Cardiac fibroblast (primary cell): Measurements from ENCODE around the gene CCS.
"Not testable (repeated sequence)": the region's sequence is repeated elsewhere in the genome, so short reads cannot be mapped to it uniquely, and the experiment has no call there.

Experiments
- DNase-seq, 2 donors: peaks; one replicate each; pipeline versions ENCODE4 v3.0.0 to v3.0.0-alpha.2; 2010; ENCODE audit warnings: low read depth in 2 of 2
- H3K4me3 ChIP-seq, 2 donors: replicated peaks in 1 of 2; 1 replicate in 1 of 2; 2 replicates in 1 of 2; pipeline ENCODE4 v1.5.1; 2011; ENCODE audit warnings: low read depth in 2 of 2, low read length in 2 of 2, mild to moderate bottlenecking in 2 of 2, moderate library complexity in 1 of 2
- TF ChIP-seq, protein P1 (sequence below): IDR thresholded peaks from one replicate; pipeline ENCODE4 v1.5.1; 2011; ENCODE audit warnings: low read depth, mild to moderate bottlenecking, low read length, inconsistent platforms

Gene CCS, protein sequence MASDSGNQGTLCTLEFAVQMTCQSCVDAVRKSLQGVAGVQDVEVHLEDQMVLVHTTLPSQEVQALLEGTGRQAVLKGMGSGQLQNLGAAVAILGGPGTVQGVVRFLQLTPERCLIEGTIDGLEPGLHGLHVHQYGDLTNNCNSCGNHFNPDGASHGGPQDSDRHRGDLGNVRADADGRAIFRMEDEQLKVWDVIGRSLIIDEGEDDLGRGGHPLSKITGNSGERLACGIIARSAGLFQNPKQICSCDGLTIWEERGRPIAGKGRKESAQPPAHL

DNA sequence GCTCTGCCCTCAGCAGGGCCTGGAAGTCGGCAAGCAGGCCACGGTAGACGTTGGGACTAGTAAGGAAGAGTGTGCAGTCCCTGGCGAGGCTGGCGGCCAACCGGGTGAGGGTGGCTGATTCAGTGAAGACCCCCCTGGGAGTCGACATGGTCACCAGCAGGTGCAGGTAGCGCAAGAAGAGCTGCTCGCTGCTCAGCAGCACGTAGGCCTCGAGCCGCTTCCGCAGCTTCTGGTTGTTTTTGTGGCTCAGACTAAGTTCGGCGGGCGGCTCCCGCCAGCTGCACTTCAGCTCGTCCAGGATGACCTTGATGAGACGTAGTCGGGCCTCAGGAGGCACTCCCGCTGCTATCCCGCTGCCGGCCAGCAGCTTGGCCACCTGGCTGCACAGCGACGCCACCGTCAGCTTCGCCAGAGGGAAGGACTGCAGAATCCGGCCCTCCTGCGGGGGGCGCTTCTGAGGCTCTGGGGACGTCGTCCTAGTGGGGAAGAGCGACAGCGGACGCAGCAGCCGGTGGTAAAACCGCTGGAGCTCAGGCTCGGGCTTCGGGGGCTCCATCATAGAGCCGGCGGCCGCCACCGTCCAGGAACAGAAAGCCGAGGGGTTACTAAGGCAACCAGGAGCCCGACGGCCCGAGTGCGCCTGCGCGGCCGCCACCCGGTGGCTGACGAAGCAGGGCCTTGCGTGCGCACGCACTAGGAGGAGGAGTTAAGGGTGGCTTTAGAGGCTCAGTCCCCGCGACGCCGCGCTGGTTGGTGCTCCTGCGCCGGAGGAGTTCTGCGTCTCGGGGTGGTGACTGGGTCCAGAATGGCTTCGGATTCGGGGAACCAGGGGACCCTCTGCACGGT, at the start of gene CCS, which contains the start of gene CCDC87:
Gene CCS, plus strand, starts transcription at position 729 of the 846 bp plus-strand sequence. Its CDS starts 77 bp downstream, at position 806.
Gene CCDC87, minus strand, starts transcription at position 607 of the 846 bp plus-strand sequence. Its CDS starts 48 bp downstream, at position 559.
- TF ChIP-seq, protein P1, sequence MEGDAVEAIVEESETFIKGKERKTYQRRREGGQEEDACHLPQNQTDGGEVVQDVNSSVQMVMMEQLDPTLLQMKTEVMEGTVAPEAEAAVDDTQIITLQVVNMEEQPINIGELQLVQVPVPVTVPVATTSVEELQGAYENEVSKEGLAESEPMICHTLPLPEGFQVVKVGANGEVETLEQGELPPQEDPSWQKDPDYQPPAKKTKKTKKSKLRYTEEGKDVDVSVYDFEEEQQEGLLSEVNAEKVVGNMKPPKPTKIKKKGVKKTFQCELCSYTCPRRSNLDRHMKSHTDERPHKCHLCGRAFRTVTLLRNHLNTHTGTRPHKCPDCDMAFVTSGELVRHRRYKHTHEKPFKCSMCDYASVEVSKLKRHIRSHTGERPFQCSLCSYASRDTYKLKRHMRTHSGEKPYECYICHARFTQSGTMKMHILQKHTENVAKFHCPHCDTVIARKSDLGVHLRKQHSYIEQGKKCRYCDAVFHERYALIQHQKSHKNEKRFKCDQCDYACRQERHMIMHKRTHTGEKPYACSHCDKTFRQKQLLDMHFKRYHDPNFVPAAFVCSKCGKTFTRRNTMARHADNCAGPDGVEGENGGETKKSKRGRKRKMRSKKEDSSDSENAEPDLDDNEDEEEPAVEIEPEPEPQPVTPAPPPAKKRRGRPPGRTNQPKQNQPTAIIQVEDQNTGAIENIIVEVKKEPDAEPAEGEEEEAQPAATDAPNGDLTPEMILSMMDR, result peak; percentile 75
- peak; percentile 96 to 97 for DNase-seq
- peak within 1 kb of the TSS; percentile 72 to 76 for H3K4me3 ChIP-seq

DNA sequence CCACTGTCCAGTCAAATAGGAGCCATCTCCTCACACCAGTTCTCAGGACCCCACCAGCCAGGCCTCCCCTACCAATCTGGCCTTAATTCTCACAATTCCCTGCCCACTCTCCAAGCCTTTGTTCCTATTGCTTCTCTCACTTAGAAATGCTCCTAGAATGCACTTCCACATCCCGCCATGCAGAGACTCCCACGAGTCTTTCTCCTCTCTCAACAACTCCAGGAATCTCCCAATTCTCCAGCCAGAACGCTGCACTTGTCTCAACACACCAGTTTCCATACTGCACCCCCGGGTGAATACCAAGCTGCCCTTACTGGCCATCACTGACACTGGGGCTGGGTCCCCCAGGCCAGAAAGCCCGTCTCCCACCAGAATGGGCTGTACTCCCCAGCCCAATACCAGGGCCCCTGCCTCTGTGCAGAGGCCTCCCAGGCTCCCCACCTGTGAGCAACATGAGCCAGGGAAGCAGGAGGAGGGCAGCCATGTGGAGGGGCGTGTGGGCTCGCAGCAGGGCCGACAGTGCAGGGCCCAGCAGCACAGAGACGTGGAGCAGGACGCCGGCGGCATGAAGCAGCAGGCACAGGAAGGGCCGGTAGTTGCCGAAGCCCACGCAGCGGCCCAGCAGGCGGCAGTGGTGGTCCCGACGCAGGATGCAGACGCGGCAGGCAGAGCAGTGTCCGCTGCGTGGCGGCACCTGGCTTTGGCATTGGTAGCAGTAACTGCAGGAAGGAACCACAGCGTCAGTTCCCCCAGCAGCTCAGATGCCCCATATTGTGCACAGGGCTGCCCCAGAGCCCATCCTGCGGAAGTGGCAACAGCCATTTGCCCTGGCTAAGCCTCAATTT, 49.5 kb upstream of the CCS start:
- H3K4me3 ChIP-seq, result no peak overlapping the region
- TF ChIP-seq, protein P1, result peak; percentile 54

DNA sequence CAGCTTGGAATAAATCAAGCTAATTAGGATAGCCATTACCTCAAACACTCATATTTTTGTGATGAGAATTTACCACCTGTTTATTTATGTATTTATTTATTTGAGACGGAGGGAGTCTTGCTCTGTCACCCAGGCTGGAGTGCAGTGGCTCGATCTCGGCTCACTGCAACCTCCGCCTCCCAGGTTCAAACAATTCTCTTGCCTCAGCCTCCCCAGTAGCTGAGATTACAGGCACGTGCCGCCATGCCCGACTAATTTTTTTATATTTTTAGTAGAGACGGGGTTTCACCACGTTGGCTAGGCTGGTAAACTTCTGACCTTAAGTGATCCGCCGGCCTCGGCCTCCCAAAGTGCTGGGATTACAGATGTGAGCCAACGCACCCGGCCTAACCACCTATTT, 48.0 kb upstream of the CCS start:
- not testable (repeated sequence) for DNase-seq
- H3K4me3 ChIP-seq, result peak overlapping the region; percentile 65 to 76

More for the DNA sequence above, 49.5 kb upstream of the CCS start:
- peak; percentile 43 to 65 for DNase-seq

DNA sequence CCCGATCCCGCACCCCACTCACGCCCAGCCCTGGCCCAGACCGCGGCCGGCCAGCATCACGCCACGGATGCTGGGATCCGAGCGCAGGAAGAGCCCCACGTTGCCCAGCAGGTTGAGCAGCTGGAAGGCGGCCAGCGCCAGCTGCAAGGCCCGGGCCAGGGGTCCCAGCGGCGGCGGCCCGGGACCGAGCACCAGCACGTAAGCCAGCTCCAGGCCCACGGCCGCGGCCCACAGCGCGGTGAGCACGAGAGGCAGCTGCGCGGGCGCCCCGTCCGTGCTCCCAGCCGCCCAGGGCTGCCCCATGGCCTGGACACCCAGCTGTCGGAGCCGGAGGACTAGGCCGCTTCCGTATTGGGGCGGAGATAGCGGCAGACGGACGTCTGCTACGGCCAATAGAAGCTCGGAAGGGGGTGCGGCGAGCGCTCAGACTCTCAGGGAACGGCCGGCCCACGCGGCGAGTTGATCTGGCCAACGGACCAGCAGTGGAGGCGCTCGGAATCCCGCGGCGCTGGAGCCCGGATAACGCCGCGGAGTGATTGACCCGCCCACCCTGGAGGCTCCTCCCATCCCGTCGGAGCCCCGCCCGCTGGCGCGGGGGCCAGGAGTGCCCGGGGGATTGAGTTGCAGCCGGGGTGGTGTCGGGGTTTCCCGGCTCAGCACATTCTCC, 47.2 kb upstream of the CCS start, which contains the start of gene ZDHHC24:
Gene ZDHHC24, minus strand, starts transcription at position 348 of the 667 bp plus-strand sequence. Its CDS starts 45 bp downstream, at position 303.
- TF ChIP-seq, protein P1, result no peak
- H3K4me3 ChIP-seq, result peak within 1 kb of the TSS; percentile 65 to 76

DNA sequence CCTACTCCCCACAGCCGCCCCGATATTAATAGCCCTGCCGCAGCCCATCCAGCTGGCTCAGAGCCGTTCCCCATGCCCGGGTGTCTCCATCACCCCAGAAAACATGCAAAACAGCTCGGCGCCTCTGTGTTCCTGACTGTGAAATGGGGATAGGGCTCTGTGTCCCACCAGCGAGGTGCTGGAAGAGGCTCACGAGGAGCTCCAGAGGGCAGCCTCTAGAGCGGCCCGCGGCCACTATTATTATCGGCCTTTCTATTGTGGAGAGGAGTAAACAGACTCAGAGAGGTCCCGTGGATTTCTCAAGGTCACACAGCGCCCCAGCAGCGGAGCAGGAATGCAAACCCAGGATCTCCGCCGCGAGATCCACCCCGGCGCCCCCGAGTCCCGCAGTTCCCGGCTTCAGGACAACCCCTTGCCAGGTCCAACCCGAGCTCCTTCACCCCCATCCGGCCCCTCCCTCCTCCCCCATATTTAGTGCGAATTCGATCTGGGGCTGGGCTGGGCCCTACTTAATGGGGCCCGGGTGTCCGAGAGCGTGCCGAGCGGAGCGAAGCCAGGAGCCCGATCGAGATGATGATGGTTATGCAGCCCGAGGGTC, 46.5 kb upstream of the CCS start, which contains the start of gene ACTN3:
Gene ACTN3, plus strand, starts transcription at position 536 of the 598 bp plus-strand sequence. Its CDS starts 35 bp downstream, at position 571.
- TF ChIP-seq, protein P1, result no peak
- DNase-seq, result peak in 1 of 2 donors; percentile 46

More for the DNA sequence above, 47.2 kb upstream of the CCS start, which contains the start of gene ZDHHC24:
- peak; percentile 98 to 99 for DNase-seq

DNA sequence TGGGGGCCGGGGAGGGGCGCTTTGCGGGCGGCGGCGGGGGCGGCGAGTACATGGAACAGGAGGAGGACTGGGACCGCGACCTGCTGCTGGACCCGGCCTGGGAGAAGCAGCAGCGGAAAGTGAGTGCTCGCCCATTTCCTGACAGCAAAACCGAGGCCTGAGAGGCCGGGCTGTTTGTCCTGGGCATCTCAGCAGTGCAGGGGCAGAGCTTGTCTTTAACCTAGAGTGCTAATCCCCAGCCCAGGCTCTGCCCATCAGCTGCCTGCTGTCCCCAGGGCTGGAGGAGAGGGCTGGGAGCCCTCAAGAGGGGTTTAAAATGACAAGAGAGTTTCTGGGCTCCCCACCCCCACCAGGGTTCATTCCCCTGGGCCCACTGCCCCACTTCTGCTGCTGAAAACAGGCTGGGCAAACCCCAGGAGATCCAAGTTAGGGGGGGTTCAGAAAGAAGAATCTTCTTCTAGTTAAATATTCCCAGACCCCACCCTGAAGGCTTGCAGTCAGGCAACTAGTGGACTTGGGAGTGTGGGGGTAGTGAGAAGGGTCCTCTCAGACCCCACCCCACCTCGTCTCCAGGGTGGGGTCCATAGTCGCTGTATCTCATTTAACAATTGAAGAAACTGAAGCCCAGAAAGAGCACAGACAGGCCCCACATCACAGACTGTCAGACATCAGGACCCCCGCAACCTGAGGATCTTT, 45.9 kb upstream of the CCS start:
- H3K4me3 ChIP-seq, result no peak overlapping the region
- DNase-seq, result no peak
- TF ChIP-seq, protein P1, result no peak

More for the DNA sequence above, 46.5 kb upstream of the CCS start, which contains the start of gene ACTN3:
- H3K4me3 ChIP-seq, result peak within 1 kb of the TSS; percentile 65 to 76
